Neural crest cell (in vitro differentiated cells): ENCODE data around the gene OR7G2. TPM values are rescaled to one million over a fixed set of nuclear protein-coding genes. Genes with fewer than 3 reads are reported as not detected.
A peak's percentile ranks its signal among the peaks of the same experiment; 100 is the strongest.
"Not testable (repeated sequence)": the region's sequence is repeated elsewhere in the genome, so short reads cannot be mapped to it uniquely, and the experiment has no call there.

Experiments
- DNase-seq: peaks from one replicate; pipeline ENCODE4 v3.0.0; 2021; ENCODE audit warnings: low read depth, mixed read lengths, low spot score
- H3K27ac Mint-ChIP-seq: one replicate; pipeline ENCODE4 v1.8.0; 2021; ENCODE audit warnings: mild to moderate bottlenecking, mixed read lengths; ENCODE audit not compliant: unreplicated experiment
- H3K27me3 Mint-ChIP-seq: 2 replicates; pipeline ENCODE4 v1.8.0; 2021; ENCODE audit warnings: low read depth, mild to moderate bottlenecking, mixed read lengths
- H3K36me3 Mint-ChIP-seq: 2 replicates; pipeline ENCODE4 v1.8.0; 2021; ENCODE audit warnings: low read depth, mild to moderate bottlenecking, mixed read lengths
- H3K4me1 Mint-ChIP-seq: 2 replicates; pipeline ENCODE4 v1.8.0; 2021; ENCODE audit warnings: mixed read lengths
- H3K4me3 Mint-ChIP-seq: one replicate; pipeline ENCODE4 v1.8.0; 2021; ENCODE audit warnings: mild to moderate bottlenecking, mixed read lengths
- H3K9me3 Mint-ChIP-seq: 2 replicates; pipeline ENCODE4 v1.8.0; 2021; ENCODE audit warnings: mixed read lengths
- total RNA-seq: library from RNA; stranded (reverse); gene quantifications from 2 replicates; pipeline ENCODE4 v1.2.1, GENCODE V29; 2021
- TF ChIP-seq, protein P1 (sequence below): fragments of 200-600 bp; sonication (generic); conservative IDR thresholded peaks from 2 replicates; pipeline ENCODE4 v1.5.0; 2021; ENCODE audit warnings: antibody characterized with exemption, mild to moderate bottlenecking

Gene OR7G2
- total RNA-seq, 1 donor from 2014 or later = not detected

DNA sequence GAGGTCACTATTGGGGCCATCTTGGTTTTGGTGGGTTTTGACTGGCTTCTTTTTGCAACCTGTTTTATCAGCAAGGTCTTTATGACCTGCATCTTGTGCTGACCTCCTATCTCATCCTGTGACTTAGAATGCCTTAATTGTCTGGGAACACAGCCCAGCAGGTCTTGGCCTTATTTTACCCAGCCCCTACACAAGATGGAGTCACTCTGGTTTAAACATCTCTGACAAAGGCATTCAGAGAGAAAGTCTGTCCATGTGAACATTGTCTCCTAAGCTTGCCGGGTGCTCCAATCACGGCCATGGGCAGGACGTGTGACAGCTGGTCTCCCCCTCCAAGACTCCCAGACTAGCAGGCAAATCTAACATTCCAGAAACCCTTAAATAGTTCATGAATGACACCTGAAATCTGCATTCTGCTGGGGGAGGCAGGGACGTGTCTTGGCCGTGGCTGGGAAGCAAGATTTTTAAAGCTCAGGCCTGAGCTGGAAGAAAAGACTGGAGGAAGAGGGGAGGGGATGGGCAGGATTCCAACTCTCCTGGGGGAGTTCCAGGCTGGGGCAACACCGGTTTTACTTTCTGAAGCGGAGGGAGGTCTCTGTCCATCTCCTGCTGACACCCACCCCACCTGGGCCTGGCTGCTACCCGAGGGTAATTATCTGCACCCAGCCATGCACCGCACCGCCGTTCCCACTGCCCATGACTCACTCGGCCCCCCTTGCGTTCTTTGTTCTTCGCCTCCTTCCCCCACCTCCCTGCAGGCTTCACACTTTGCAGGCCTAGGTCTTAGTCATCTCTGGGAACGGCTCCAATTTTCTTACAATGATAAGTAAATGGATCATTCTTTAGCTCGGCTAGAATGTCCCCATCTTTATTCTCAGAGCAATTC lies 32.0 kb downstream of the OR7G2 start:
- TF ChIP-seq, protein P1, sequence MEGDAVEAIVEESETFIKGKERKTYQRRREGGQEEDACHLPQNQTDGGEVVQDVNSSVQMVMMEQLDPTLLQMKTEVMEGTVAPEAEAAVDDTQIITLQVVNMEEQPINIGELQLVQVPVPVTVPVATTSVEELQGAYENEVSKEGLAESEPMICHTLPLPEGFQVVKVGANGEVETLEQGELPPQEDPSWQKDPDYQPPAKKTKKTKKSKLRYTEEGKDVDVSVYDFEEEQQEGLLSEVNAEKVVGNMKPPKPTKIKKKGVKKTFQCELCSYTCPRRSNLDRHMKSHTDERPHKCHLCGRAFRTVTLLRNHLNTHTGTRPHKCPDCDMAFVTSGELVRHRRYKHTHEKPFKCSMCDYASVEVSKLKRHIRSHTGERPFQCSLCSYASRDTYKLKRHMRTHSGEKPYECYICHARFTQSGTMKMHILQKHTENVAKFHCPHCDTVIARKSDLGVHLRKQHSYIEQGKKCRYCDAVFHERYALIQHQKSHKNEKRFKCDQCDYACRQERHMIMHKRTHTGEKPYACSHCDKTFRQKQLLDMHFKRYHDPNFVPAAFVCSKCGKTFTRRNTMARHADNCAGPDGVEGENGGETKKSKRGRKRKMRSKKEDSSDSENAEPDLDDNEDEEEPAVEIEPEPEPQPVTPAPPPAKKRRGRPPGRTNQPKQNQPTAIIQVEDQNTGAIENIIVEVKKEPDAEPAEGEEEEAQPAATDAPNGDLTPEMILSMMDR = no peak
- Mint-ChIP-seq H3K27ac (peak overlapping the region; percentile 50), H3K4me1 (peaks cover 5% of the 10 kb centered on the region), H3K27me3 (no peaks in the 10 kb centered on the region), H3K36me3 (no peaks in the 10 kb centered on the region), H3K4me3 (no peak overlapping the region), H3K9me3 (no peaks in the 10 kb centered on the region)
- DNase-seq = no peak

DNA sequence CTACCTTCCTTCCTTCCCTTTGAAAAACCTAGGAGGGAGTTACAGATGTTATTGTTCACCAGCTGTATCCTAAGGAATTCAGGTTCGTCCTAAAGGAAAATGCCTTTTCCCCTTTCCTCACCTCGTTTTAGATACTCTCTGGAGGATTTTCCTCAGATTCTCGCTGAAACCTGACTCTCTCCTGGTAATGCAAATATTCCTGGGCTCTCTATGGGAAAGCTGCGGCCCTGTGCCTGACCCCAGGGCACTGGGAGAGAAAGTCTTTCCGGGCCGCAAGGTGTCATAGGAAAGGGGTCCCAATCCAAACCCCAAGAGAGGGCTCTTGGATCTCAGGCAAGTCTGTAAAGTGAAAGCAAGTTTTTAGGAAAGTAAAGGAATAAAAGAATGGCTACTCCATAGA lies 33.5 kb downstream of the OR7G2 start:
- TF ChIP-seq, protein P1 = no peak
- no peaks in the 10 kb centered on the region for H3K27me3 Mint-ChIP-seq
- no peak overlapping the region for H3K4me3 Mint-ChIP-seq
- no peaks in the 10 kb centered on the region for H3K9me3 Mint-ChIP-seq
- peaks cover 5% of the 10 kb centered on the region for H3K4me1 Mint-ChIP-seq
- no peak for DNase-seq
- H3K27ac Mint-ChIP-seq = no peak overlapping the region
- H3K36me3 Mint-ChIP-seq = no peaks in the 10 kb centered on the region

DNA sequence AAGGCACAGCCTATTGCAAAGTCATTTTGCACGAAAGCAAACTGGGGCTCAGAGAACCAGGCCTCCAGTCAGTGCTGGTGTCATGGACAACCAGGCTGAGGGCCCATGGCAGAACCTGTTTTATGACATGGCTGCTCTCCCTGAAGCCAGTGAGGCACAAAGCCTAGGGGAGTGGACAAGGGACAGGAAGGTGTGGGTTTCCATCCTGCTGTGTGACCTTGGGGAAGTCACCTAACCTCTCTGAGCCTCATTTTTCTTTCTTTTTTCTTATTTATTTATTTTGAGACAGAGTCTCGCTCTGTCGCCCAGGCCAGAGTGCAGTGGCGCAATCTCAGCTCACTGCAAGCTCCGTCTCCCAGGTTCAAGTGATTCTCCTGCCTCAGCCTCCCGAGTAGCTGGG lies 35.6 kb downstream of the OR7G2 start:
- not testable (repeated sequence) for H3K4me3 Mint-ChIP-seq, H3K9me3 Mint-ChIP-seq

DNA sequence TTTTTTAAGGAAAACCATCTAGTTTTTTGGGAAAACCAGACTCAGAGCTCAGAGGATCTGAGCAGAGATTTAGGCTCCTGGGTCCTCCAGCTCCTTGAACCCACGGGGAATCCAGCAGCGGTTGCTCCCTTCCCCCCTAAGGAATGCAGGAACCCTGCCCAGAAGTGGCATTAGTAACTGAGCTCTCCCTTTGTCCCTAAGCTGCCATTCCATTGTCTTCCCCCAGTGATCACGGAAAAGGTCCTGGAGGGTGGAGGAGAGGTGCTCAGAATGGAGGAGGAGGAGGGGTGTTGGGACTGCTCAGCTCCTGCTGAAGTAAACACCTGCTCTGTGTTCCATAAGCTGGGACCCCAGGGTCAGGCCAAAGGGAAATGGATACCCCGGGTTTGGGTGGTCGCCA lies 37.2 kb downstream of the OR7G2 start:
- TF ChIP-seq, protein P1 = no peak
- Mint-ChIP-seq H3K27me3 (no peaks in the 10 kb centered on the region), H3K4me1 (no peaks in the 10 kb centered on the region), H3K9me3 (no peaks in the 10 kb centered on the region), H3K36me3 (no peaks in the 10 kb centered on the region), H3K4me3 (no peak overlapping the region), H3K27ac (no peak overlapping the region)
- no peak for DNase-seq

More for the DNA sequence above, 35.6 kb downstream of the OR7G2 start:
- not testable (repeated sequence) for H3K4me1 Mint-ChIP-seq, DNase-seq, H3K27ac Mint-ChIP-seq, H3K27me3 Mint-ChIP-seq, H3K36me3 Mint-ChIP-seq

DNA sequence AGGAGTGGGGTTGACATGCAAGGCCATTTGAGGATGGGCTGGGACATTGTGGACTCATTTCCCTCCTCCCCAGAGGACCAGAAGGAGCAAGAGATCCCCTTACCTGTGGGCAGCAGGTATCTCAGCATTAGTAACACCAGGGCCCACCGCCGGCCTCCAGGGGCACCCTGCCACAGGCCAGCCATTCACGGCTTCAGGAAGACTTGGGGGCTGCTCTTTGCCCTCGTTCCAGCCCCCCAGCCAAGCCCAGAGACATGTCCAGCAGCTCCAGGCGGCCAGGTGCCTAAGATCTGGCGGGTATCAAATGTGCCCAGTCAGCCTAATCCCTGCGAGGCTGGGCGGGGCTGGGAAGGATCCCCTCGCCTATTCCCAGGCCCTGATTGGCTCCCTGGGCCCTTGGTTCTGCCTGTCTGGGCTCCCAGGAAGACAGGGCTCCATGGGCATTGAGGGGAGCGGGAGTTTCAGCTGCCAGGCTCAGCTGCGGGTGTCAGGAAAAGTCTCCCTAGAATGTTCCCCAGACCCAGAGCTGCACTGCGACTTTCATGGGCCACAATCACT lies 41.7 kb downstream of the OR7G2 start:
- H3K4me1 Mint-ChIP-seq = no peaks in the 10 kb centered on the region
- H3K36me3 Mint-ChIP-seq = no peaks in the 10 kb centered on the region
- H3K27ac Mint-ChIP-seq = no peak overlapping the region
- TF ChIP-seq, protein P1 = no peak
- H3K4me3 Mint-ChIP-seq = no peak overlapping the region
- H3K9me3 Mint-ChIP-seq = no peaks in the 10 kb centered on the region
- no peaks in the 10 kb centered on the region for H3K27me3 Mint-ChIP-seq
- no peak for DNase-seq

DNA sequence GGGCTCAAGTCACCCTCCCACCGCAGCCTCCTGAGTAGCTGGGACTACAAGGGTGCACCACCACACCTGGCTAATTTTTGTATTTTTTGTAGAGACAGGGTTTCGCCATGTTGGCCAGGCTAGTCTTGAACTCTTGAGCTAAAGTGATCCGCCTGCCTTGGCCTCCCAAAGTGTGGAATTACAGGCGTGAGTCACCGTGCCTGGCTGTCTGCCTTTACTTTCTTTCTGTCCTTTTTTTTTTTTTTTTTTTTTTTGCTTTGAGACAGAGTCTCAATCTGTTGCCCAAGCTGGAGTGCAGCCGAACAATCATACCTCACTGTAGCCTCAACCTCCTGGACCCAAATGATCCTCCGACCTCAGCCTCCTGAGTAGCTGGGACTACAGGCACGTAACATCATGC lies 45.4 kb downstream of the OR7G2 start:
- Mint-ChIP-seq H3K4me1 (no peaks in the 10 kb centered on the region), H3K36me3 (no peaks in the 10 kb centered on the region), H3K27ac (no peak overlapping the region), H3K27me3 (peaks cover 5% of the 10 kb centered on the region), H3K9me3 (no peaks in the 10 kb centered on the region), H3K4me3 (no peak overlapping the region)
- TF ChIP-seq, protein P1 = no peak
- no peak for DNase-seq
